Stimulated activated CD8-positive, alpha-beta memory T cell treated with anti-CD3 and anti-CD28 coated beads, Interleukin-7, amount 100 ng/mL, for 4 hours (primary cell): ENCODE measurements around the gene RRP1B.

Source experiments
- DNase-seq, 2 donors: peaks; one replicate each; pipeline ENCODE4 v3.0.0-alpha.2; 2020; ENCODE audit warnings: low read depth in 2 of 2

The RRP1B gene

DNA sequence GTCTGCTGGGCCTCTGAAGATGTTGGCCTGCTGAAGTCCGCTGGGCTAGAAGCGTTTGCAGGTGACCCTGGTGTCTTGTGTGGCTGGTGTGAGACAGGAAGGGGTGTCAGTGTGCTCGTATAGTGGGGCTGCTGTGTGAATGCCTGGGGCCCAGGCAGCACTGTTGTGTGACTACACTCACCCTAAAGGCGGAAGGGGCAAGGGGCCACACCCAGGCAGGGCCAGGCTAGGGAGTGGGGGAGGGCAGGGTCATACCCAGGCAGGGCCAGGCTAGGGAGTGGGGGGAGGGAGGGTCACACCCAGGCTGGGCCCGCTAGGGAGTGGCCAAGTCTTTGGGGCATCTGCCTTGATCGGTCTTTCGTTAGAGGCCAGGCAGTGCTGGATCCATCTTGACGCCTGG lies 84.6 kb downstream of the RRP1B start:
- no peak for DNase-seq

DNA sequence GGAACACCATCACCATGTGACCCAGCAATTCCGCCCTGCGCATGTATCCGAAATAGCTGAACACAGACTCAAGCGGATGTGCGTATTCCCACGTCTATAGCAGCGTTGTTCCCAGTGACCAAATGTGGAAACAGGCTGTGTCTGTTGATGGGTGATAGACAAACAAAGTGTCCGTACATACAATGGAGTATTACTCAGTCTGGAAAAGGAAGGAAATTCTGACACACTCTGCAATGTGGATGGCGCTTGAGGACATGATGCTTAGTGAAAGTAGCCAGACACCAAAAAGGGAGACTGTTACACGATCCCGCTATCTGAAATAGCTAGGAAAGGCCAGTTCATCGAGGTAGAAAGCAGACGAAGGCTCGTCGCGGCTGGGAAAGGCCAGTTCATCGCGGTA lies 85.4 kb downstream of the RRP1B start:
- no peak for DNase-seq
